PC-9 (cell line): ENCODE results near the gene NUDT1.

Experiments
- EZH2 ChIP-seq: fragments of 200-600 bp; sonication (generic); IDR thresholded peaks from 2 replicates; pipeline ENCODE4 v1.8.0; 2017; ENCODE audit warnings: antibody characterized with exemption, low read depth
- TF ChIP-seq, protein P1 (sequence below): fragments of 200-600 bp; sonication (generic); conservative IDR thresholded peaks from 2 replicates; pipeline ENCODE4 v1.6.1; 2017; ENCODE audit warnings: mixed run types, antibody characterized with exemption, mild to moderate bottlenecking, moderate library complexity

DNA sequence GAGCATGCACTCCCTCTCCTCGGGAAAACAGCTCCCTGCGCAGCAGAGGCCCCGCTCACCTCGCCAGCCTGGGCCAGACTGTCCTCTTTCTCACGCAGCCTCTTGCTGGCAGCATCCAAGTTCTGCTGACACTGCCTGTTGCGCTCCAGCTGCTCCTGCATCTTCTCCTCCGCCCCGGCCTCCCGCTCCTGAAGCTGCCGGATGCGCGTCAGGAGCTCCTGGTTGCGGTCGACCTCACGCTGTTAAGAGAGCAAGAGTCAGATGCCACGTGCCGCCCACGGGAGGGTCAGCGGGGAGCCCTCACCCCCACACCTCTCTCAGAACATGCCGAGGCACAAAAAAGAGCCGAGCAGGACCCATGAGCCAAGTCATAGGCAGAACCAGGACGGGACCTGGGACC, 19.5 kb upstream of the NUDT1 start:
- TF ChIP-seq, protein P1, sequence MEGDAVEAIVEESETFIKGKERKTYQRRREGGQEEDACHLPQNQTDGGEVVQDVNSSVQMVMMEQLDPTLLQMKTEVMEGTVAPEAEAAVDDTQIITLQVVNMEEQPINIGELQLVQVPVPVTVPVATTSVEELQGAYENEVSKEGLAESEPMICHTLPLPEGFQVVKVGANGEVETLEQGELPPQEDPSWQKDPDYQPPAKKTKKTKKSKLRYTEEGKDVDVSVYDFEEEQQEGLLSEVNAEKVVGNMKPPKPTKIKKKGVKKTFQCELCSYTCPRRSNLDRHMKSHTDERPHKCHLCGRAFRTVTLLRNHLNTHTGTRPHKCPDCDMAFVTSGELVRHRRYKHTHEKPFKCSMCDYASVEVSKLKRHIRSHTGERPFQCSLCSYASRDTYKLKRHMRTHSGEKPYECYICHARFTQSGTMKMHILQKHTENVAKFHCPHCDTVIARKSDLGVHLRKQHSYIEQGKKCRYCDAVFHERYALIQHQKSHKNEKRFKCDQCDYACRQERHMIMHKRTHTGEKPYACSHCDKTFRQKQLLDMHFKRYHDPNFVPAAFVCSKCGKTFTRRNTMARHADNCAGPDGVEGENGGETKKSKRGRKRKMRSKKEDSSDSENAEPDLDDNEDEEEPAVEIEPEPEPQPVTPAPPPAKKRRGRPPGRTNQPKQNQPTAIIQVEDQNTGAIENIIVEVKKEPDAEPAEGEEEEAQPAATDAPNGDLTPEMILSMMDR = no peak
- TF ChIP-seq EZH2 = no peak
